HEK293 (cell line): ENCODE data around the gene NOM1.

Source experiments
- CTCF ChIA-PET: fragments of 350-600 bp; formaldehyde crosslinking; extraction: SDS; loops from one replicate; lab custom pipeline; 2021; ENCODE audit warnings: antibody characterized with exemption; lab: Yijun Ruan, JAX
- POLR2A ChIA-PET: fragments of 300-600 bp; formaldehyde crosslinking; extraction: SDS; loops from one replicate; lab custom pipeline; 2020; ENCODE audit warnings: antibody characterized with exemption, inconsistent platforms; lab: Yijun Ruan, JAX
- H3K27ac ChIP-seq: fragments of 200-500 bp; sonication (Bioruptor generic); 2 replicates; pipeline ENCODE4 v1.5.1; 2014; ENCODE audit warnings: low read depth, low read length, control low read depth, inconsistent platforms; ENCODE audit errors: extremely low read depth
- H3K36me3 ChIP-seq, 2 experiments: fragments of 200-500 bp in 1 of 2; sonication (Bioruptor generic) in 1 of 2; 1 replicate in 1 of 2; 2 replicates in 1 of 2; pipeline ENCODE4 v1.5.1; 2014 to 2017; ENCODE audit warnings: inconsistent platforms in 2 of 2, low read length in 2 of 2; ENCODE audit not compliant: control insufficient read depth in 2 of 2, insufficient read depth in 1 of 2
- H3K4me1 ChIP-seq: fragments of 200-500 bp; sonication (Bioruptor generic); 2 replicates; pipeline ENCODE4 v1.5.1; 2014; ENCODE audit warnings: mild to moderate bottlenecking, low read length, inconsistent platforms; ENCODE audit not compliant: control insufficient read depth, insufficient read depth
- H3K4me3 ChIP-seq: 2 replicates; pipeline ENCODE4 v1.5.1; 2011; ENCODE audit warnings: low read depth, mild to moderate bottlenecking, control low read depth, low read length, moderate library complexity
- H3K9me3 ChIP-seq: fragments of 200-500 bp; sonication (Bioruptor generic); 2 replicates; pipeline ENCODE4 v1.5.1; 2014; ENCODE audit warnings: low read depth, low read length, inconsistent platforms; ENCODE audit not compliant: control insufficient read depth, insufficient read depth
- AEBP2 ChIP-seq: fragments of 450-650 bp; formaldehyde crosslinking; IDR thresholded peaks from 2 replicates; pipeline ENCODE4 v1.5.1; 2016; ENCODE audit warnings: missing biosample characterization, missing genetic modification characterization, borderline replicate concordance
- FEZF1 ChIP-seq: fragments of 450-650 bp; formaldehyde crosslinking; IDR thresholded peaks from 2 replicates; pipeline ENCODE4 v1.5.1; 2016; ENCODE audit warnings: missing biosample characterization, missing genetic modification characterization
- HIC1 ChIP-seq: fragments of 450-650 bp; formaldehyde crosslinking; IDR thresholded peaks from 2 replicates; pipeline ENCODE4 v1.5.1; 2016; ENCODE audit warnings: missing biosample characterization, missing genetic modification characterization
- INSM2 ChIP-seq: fragments of 450-650 bp; formaldehyde crosslinking; IDR thresholded peaks from 2 replicates; pipeline ENCODE4 v1.5.1; 2016; ENCODE audit warnings: missing biosample characterization, missing genetic modification characterization
- KLF7 ChIP-seq: fragments of 450-650 bp; formaldehyde crosslinking; IDR thresholded peaks from 2 replicates; pipeline ENCODE4 v1.5.1; 2016; ENCODE audit warnings: missing biosample characterization, missing genetic modification characterization, borderline replicate concordance
- SCRT2 ChIP-seq: fragments of 450-650 bp; formaldehyde crosslinking; IDR thresholded peaks from 2 replicates; pipeline ENCODE4 v1.5.1; 2016; ENCODE audit warnings: missing biosample characterization, missing genetic modification characterization
- TCF7L2 ChIP-seq: IDR thresholded peaks from 2 replicates; pipeline ENCODE4 v1.6.1; 2011; ENCODE audit warnings: low read depth, mild to moderate bottlenecking, inconsistent platforms, low read length, moderate library complexity, borderline replicate concordance
- YY2 ChIP-seq: fragments of 450-650 bp; formaldehyde crosslinking; IDR thresholded peaks from 2 replicates; pipeline ENCODE4 v1.5.1; 2016; ENCODE audit warnings: missing biosample characterization, missing genetic modification characterization
- ZBTB48 ChIP-seq: fragments of 450-650 bp; formaldehyde crosslinking; IDR thresholded peaks from 2 replicates; pipeline ENCODE4 v1.5.1; 2016; ENCODE audit warnings: missing biosample characterization, missing genetic modification characterization
- ZBTB8A ChIP-seq: fragments of 450-650 bp; formaldehyde crosslinking; IDR thresholded peaks from 2 replicates; pipeline ENCODE4 v1.5.1; 2016; ENCODE audit warnings: missing biosample characterization, missing genetic modification characterization
- ZFHX2 ChIP-seq: fragments of 450-650 bp; formaldehyde crosslinking; conservative IDR thresholded peaks from 2 replicates; pipeline ENCODE4 v1.5.1; 2016; ENCODE audit warnings: missing biosample characterization, missing genetic modification characterization
- ZNF132 ChIP-seq: fragments of 450-650 bp; formaldehyde crosslinking; IDR thresholded peaks from 2 replicates; pipeline ENCODE4 v1.5.1; 2017; ENCODE audit warnings: missing biosample characterization, missing genetic modification characterization, borderline replicate concordance
- ZNF148 ChIP-seq: fragments of 450-650 bp; formaldehyde crosslinking; IDR thresholded peaks from 2 replicates; pipeline ENCODE4 v1.5.0; 2017; ENCODE audit warnings: missing biosample characterization, missing genetic modification characterization, borderline replicate concordance
- ZNF184 ChIP-seq: fragments of 450-650 bp; IDR thresholded peaks from 2 replicates; pipeline ENCODE4 v1.5.1; 2018; ENCODE audit warnings: missing biosample characterization, mild to moderate bottlenecking, missing genetic modification characterization
- ZNF248 ChIP-seq: fragments of 450-650 bp; formaldehyde crosslinking; IDR thresholded peaks from 2 replicates; pipeline ENCODE4 v1.5.1; 2017; ENCODE audit warnings: missing biosample characterization, missing genetic modification characterization
- ZNF302 ChIP-seq: fragments of 450-650 bp; formaldehyde crosslinking; IDR thresholded peaks from 2 replicates; pipeline ENCODE4 v1.5.1; 2016; ENCODE audit warnings: missing biosample characterization, missing genetic modification characterization, low read depth
- ZNF366 ChIP-seq: fragments of 450-650 bp; formaldehyde crosslinking; conservative IDR thresholded peaks from 2 replicates; pipeline ENCODE4 v1.5.1; 2016; ENCODE audit warnings: missing biosample characterization, missing genetic modification characterization
- ZNF48 ChIP-seq: fragments of 450-650 bp; formaldehyde crosslinking; IDR thresholded peaks from 2 replicates; pipeline ENCODE4 v1.5.1; 2016; ENCODE audit warnings: missing biosample characterization, missing genetic modification characterization
- ZNF501 ChIP-seq: fragments of 450-650 bp; formaldehyde crosslinking; IDR thresholded peaks from 2 replicates; pipeline ENCODE4 v1.5.1; 2016; ENCODE audit warnings: missing biosample characterization, missing genetic modification characterization
- ZNF558 ChIP-seq: fragments of 450-650 bp; formaldehyde crosslinking; IDR thresholded peaks from 2 replicates; pipeline ENCODE4 v1.5.1; 2016; ENCODE audit warnings: missing biosample characterization, missing genetic modification characterization
- ZNF660 ChIP-seq: fragments of 450-650 bp; IDR thresholded peaks from 2 replicates; pipeline ENCODE4 v1.5.1; 2018; ENCODE audit warnings: missing biosample characterization, mild to moderate bottlenecking, missing genetic modification characterization
- ZNF777 ChIP-seq: fragments of 450-650 bp; formaldehyde crosslinking; IDR thresholded peaks from 2 replicates; pipeline ENCODE4 v1.5.1; 2017; ENCODE audit warnings: missing biosample characterization, missing genetic modification characterization, borderline replicate concordance
- ZNF843 ChIP-seq: fragments of 450-650 bp; formaldehyde crosslinking; IDR thresholded peaks from 2 replicates; pipeline ENCODE4 v1.5.1; 2016; ENCODE audit warnings: missing biosample characterization, missing genetic modification characterization
- ZSCAN16 ChIP-seq: fragments of 450-650 bp; formaldehyde crosslinking; IDR thresholded peaks from 2 replicates; pipeline ENCODE4 v1.5.1; 2016; ENCODE audit warnings: missing biosample characterization, missing genetic modification characterization
- TF ChIP-seq, protein P1 (sequence below): fragments of 450-650 bp; formaldehyde crosslinking; IDR thresholded peaks from 2 replicates; pipeline ENCODE4 v1.5.1; 2016; ENCODE audit warnings: missing biosample characterization, missing genetic modification characterization

The NOM1 gene

DNA sequence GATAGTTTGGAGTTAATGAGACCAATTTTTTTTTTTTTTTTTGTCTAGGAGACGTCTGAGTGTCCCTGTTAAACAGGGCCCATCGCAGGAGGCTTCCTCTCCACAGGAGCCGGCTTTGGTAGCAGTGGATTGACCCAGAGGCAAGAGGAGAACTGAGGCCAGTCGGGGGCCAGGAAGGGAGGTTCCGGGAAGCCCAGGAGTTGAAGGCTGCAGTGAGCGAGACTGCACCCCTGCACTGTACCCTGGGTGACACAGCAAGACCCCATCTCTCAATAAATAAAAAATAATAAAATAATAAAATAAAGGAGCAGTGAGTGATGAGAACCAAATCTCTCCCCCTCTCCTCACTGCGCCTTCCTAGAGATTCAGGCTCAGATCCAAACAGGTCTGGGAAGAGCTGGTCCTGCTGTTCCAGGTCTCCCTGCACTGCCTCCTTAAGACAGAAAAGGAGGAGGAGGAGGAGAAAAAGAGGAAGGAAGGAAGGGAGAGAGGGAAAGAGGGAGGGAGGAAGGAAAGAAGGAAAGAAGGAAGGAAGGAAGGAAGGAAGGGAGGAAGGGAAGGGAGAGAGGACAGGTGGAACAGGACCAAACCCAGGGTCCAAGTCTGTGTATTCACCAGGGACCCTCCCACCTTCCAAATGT lies 57.4 kb downstream of the NOM1 start (continued):
- TF ChIP-seq ZBTB48 (tag by site-specific recombination) = no peak
- TF ChIP-seq ZNF366 (tag by site-specific recombination) = peak; percentile 100
- TF ChIP-seq ZFHX2 (tag by site-specific recombination) = peak; percentile 57; the same call in 1 of the 2 replicates

DNA sequence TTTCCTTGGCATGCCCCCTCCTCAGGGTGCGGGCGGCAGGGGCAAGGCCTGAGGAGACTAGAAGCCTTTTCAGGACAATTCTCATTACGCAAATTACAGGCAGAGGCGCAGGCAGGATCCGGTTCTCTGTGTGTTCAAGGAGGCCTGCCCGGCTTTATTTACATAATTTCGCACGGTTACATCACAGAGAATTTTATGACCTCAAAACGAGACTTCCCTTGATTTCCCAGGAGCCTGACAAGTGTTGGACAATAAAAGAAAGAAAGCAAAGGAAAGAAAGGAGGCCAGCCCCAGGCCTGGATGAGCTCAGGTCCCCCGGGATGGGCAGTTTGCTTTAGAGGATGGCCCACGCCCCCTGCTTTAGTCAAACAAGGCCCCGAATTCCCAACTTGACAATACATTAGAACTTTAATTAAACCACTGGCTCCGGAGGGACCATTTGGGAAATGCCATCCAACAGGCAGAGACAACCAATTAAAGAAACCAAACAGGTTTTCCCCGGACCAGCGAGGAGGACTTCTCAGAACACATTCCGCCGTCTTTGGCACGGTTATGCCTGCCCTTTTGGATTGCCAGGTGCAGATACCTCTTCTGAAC lies 58.1 kb downstream of the NOM1 start:
- POLR2A ChIA-PET = interaction anchor here (1.2 kb wide), 1 partner anchor 9 kb away, joined by 3 read pairs; no protein-coding TSS in a partner anchor
- Histone ChIP-seq H3K36me3 (peaks cover 0 to 27% of the 10 kb centered on the region in 2 experiments; a peak in 2 of 3 replicates), H3K27ac (peak overlapping the region; percentile 8; the same call in 1 of the 2 replicates), H3K9me3 (no peaks in the 10 kb centered on the region), H3K4me3 (no peak overlapping the region), H3K4me1 (peaks cover 10% of the 10 kb centered on the region; the same call in 1 of the 2 replicates)
- CTCF ChIA-PET = no interaction called here
- TF ChIP-seq ZNF48 (tag by site-specific recombination) (no peak), ZNF366 (tag by site-specific recombination) (peak; percentile 77), ZNF132 (tag by site-specific recombination) (no peak), ZNF777 (tag by site-specific recombination) (no peak), ZNF248 (tag by site-specific recombination) (no peak), ZNF302 (tag by site-specific recombination) (no peak), HIC1 (0 out of 2 replicates have a peak, but pooled peaks have one; percentile 32), ZNF660 (tag by site-specific recombination) (0 out of 2 replicates have a peak, but pooled peaks have one; percentile 55), ZNF501 (tag by site-specific recombination) (no peak), SCRT2 (tag by site-specific recombination) (peak; percentile 77), YY2 (tag by site-specific recombination) (no peak), ZNF184 (tag by site-specific recombination) (peak; percentile 69), KLF7 (0 out of 2 replicates have a peak, but pooled peaks have one; percentile 35), ZNF558 (tag by site-specific recombination) (peak; percentile 14; the same call in 1 of the 2 replicates), TCF7L2 (peak; percentile 90), ZSCAN16 (no peak), INSM2 (tag by site-specific recombination) (peak; percentile 58; the same call in 1 of the 2 replicates), FEZF1 (tag by site-specific recombination) (peak; percentile 78), ZNF148 (tag by site-specific recombination) (no peak), ZBTB8A (tag by site-specific recombination) (peak; percentile 71), ZNF843 (peak; percentile 64; the same call in 1 of the 2 replicates), AEBP2 (tag by site-specific recombination) (no peak)
- TF ChIP-seq, protein P1, sequence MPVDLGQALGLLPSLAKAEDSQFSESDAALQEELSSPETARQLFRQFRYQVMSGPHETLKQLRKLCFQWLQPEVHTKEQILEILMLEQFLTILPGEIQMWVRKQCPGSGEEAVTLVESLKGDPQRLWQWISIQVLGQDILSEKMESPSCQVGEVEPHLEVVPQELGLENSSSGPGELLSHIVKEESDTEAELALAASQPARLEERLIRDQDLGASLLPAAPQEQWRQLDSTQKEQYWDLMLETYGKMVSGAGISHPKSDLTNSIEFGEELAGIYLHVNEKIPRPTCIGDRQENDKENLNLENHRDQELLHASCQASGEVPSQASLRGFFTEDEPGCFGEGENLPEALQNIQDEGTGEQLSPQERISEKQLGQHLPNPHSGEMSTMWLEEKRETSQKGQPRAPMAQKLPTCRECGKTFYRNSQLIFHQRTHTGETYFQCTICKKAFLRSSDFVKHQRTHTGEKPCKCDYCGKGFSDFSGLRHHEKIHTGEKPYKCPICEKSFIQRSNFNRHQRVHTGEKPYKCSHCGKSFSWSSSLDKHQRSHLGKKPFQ (tag by site-specific recombination) = peak; percentile 19; the same call in 1 of the 2 replicates
